ENCODE results near the gene CEBPG. TPM values are rescaled to one million over a fixed set of nuclear protein-coding genes. Genes with fewer than 3 reads are reported as not detected.
A peak's percentile ranks its signal among the peaks of the same experiment; 100 is the strongest.

CEBPG gene
- total and polyA plus RNA-seq, 9 of the 15 experiments (the other 6 are each of a cell fraction or from before 2014, with no cell fraction given): 9.5 to 34.9 (median 30.9) TPM

GRCh38 chr19:33379151-33379829, 5.8 kb downstream of the CEBPG start:
- Histone ChIP-seq H3K4me1 (replicated peaks in 1 of 2; ENCODE audit: control insufficient read depth in 2 of 2, insufficient read depth in 2 of 2, low read length in 2 of 2) (peaks cover 0 to 19% of the 10 kb centered on the region in 2 experiments; a peak in 3 of 5 replicates), H3K4me3 (no peak overlapping the region), H2AFZ (ENCODE audit: low read depth, low read length) (no peak overlapping the region), H3K9me3 (replicated peaks; ENCODE audit: control insufficient read depth, insufficient read depth, low read depth, low read length) (no peaks in the 10 kb centered on the region), H3K4me2 (ENCODE audit: insufficient read depth, low read length) (no peak overlapping the region), H3K36me3 (ENCODE audit: control insufficient read depth, insufficient read depth, low read length) (peaks cover 31% of the 10 kb centered on the region), H3K9me1 (ENCODE audit: control insufficient read depth, insufficient read depth, low read length) (peaks cover 3% of the 10 kb centered on the region), H3K79me2 (ENCODE audit: control insufficient read depth, insufficient read depth, low read length) (peaks cover 79% of the 10 kb centered on the region), H3K9ac (ENCODE audit: insufficient read depth in 1 of 2, low read depth in 2 of 2, low read length in 2 of 2) (0 out of 4 replicates have a peak overlapping the region, but pooled peaks of 1 of the 2 experiments have one; percentile 47), H4K20me1 (replicated peaks; ENCODE audit: control insufficient read depth, insufficient read depth, low read length) (peaks cover 88% of the 10 kb centered on the region), H3K27me3 (ENCODE audit: control insufficient read depth in 2 of 2, insufficient read depth in 2 of 2, low read length in 2 of 2) (no peaks in the 10 kb centered on the region), H3K27ac (ENCODE audit: extremely low read depth, low read depth, low read length) (no peak overlapping the region)
- ChIA-PET POLR2A (interaction anchor here (0.6 to 4.2 kb wide), 6 partner anchors 11 to 1352 kb away, joined by 3 to 16 read pairs (median 4); no protein-coding TSS in a partner anchor), CTCF (ENCODE audit: low intra/inter-chr PET ratio) (no interaction called here)
- intact Hi-C loops (cut with micrococcal nuclease) (loop anchor here (10.0 kb wide), 1 partner anchor 404 kb away; the partner anchor contains the start of genes CEP89 and FAAP24), in situ Hi-C loops (cut with MboI) (no loop called here)
- WGBS (ENCODE audit: insufficient coverage, low coverage, missing lambda C conversion rate): 89% methylated on average over 16 of the region's 16 CpGs
- no TSS peak for BruUV-seq (replicated peaks)
- DNase-seq (ENCODE audit: extremely low read depth in 1 of 4, low spot score in 3 of 4) (no peak), FAIRE-seq (no peak), ATAC-seq (no peak)
- TF ChIP-seq SNIP1 (IDR thresholded peaks at IDR 0.05; ENCODE audit: low read depth): no peak
- TF ChIP-seq, protein P1, sequence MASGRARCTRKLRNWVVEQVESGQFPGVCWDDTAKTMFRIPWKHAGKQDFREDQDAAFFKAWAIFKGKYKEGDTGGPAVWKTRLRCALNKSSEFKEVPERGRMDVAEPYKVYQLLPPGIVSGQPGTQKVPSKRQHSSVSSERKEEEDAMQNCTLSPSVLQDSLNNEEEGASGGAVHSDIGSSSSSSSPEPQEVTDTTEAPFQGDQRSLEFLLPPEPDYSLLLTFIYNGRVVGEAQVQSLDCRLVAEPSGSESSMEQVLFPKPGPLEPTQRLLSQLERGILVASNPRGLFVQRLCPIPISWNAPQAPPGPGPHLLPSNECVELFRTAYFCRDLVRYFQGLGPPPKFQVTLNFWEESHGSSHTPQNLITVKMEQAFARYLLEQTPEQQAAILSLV (tag; IDR thresholded peaks at IDR 0.05): no peak
- TF ChIP-seq, protein P2, sequence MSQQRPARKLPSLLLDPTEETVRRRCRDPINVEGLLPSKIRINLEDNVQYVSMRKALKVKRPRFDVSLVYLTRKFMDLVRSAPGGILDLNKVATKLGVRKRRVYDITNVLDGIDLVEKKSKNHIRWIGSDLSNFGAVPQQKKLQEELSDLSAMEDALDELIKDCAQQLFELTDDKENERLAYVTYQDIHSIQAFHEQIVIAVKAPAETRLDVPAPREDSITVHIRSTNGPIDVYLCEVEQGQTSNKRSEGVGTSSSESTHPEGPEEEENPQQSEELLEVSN (IDR thresholded peaks at IDR 0.05; ENCODE audit: borderline replicate concordance in 1 of 2, extremely low read depth in 1 of 2, insufficient read depth in 1 of 2, insufficient read length in 1 of 2, low read depth in 1 of 2, low read length in 1 of 2, poor library complexity in 1 of 2, severe bottlenecking in 1 of 2): no peak
- no peak for TF ChIP-seq ZNF354B (CRISPR knock-in tag; IDR thresholded peaks at IDR 0.05)
- TF ChIP-seq, protein P3, sequence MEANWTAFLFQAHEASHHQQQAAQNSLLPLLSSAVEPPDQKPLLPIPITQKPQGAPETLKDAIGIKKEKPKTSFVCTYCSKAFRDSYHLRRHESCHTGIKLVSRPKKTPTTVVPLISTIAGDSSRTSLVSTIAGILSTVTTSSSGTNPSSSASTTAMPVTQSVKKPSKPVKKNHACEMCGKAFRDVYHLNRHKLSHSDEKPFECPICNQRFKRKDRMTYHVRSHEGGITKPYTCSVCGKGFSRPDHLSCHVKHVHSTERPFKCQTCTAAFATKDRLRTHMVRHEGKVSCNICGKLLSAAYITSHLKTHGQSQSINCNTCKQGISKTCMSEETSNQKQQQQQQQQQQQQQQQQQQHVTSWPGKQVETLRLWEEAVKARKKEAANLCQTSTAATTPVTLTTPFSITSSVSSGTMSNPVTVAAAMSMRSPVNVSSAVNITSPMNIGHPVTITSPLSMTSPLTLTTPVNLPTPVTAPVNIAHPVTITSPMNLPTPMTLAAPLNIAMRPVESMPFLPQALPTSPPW (CRISPR knock-in tag; IDR thresholded peaks at IDR 0.05): no peak
- no peak for TF ChIP-seq HOMEZ (CRISPR knock-in tag; IDR thresholded peaks at IDR 0.05)
- peak in 1 of 2 experiments; percentile 28; a peak in 1 of 4 replicates for TF ChIP-seq MLLT1 (IDR thresholded peaks at IDR 0.05)
- no peak for TF ChIP-seq TRIM24 (IDR thresholded peaks at IDR 0.05)
- TF ChIP-seq ZNF316 (IDR thresholded peaks at IDR 0.05): peak; percentile 44; the same call in 1 of the 2 replicates
- TF ChIP-seq TFAM (CRISPR knock-in tag; conservative IDR thresholded peaks at IDR 0.05): no peak
- TF ChIP-seq NR2F6 (CRISPR knock-in tag; IDR thresholded peaks at IDR 0.05): no peak
- TF ChIP-seq HEY1 (CRISPR knock-in tag; IDR thresholded peaks at IDR 0.05; ENCODE audit: borderline replicate concordance): no peak
- TF ChIP-seq HOXB6 (CRISPR knock-in tag; IDR thresholded peaks at IDR 0.05; ENCODE audit: borderline replicate concordance): no peak
- no peak for TF ChIP-seq SIN3A (IDR thresholded peaks at IDR 0.05; ENCODE audit: borderline replicate concordance in 2 of 2, control insufficient read depth in 1 of 2, low read depth in 2 of 2, low read length in 2 of 2)

Data from K562 (cell line).